A549 (cell line): ENCODE results near the gene COBL. TPM values are rescaled to one million over a fixed set of nuclear protein-coding genes. Genes with fewer than 3 reads are reported as not detected.

ENCODE experiments used
- ATAC-seq, 2 experiments: fragments of 200-7000 bp in 1 of 2; fragments of >200 bp in 1 of 2; cut with Nextera tagmentation in 1 of 2; cut with Tn5 transposase in 1 of 2; 3 replicates each; pipeline versions ENCODE4 v1.8.0 to v1.9.1; 2018 to 2020; ENCODE audit warnings: mild to moderate bottlenecking in 1 of 2, moderate library complexity in 1 of 2
- CTCF ChIA-PET: fragments of 300-600 bp; sonication (Branson Sonifier 250); formaldehyde crosslinking; extraction: SDS; loops from one replicate; lab custom pipeline; 2021; ENCODE audit warnings: antibody characterized with exemption, inconsistent platforms; lab: Yijun Ruan, JAX
- POLR2A ChIA-PET: fragments of 350-600 bp; formaldehyde crosslinking; extraction: SDS; loops from one replicate; lab custom pipeline; 2021; ENCODE audit warnings: antibody characterized with exemption, inconsistent platforms; lab: Yijun Ruan, JAX
- DNase-seq, 2 experiments: peaks; one replicate each; pipeline versions ENCODE4 v3.0.0 to v3.0.0-alpha.2; 2011 to 2016; ENCODE audit warnings: low read depth in 1 of 2, low spot score in 1 of 2
- FAIRE-seq: peaks from 2 replicates; lab custom pipeline; 2011; peaks lifted over from hg19 to GRCh38; lab: Jason Lieb, UNC
- H3K27ac ChIP-seq, 2 experiments: fragments of >200 bp; sonication (Bioruptor Twin); formaldehyde crosslinking; 3 replicates each; pipeline ENCODE4 v1.5.1; 2016 to 2017
- H3K4me1 ChIP-seq: fragments of >200 bp; sonication (Bioruptor Twin); formaldehyde crosslinking; 3 replicates; pipeline ENCODE4 v1.6.1; 2016
- H3K4me2 ChIP-seq: fragments of >200 bp; sonication (Bioruptor Twin); formaldehyde crosslinking; 3 replicates; pipeline ENCODE4 v1.6.1; 2016
- H3K4me3 ChIP-seq: fragments of >200 bp; sonication (Bioruptor Twin); formaldehyde crosslinking; 3 replicates; pipeline ENCODE4 v1.5.1; 2016
- H3K9me3 ChIP-seq: fragments of >200 bp; sonication (Bioruptor Twin); formaldehyde crosslinking; 3 replicates; pipeline ENCODE4 v1.6.1; 2016
- ATOH8 ChIP-seq: fragments of 250-450 bp; sonication (Bioruptor Pico); IDR thresholded peaks from 2 replicates; pipeline ENCODE4 v1.5.0; 2020; ENCODE audit warnings: low read depth, mild to moderate bottlenecking, moderate library complexity
- CBX8 ChIP-seq: fragments of 200-600 bp; sonication (generic); IDR thresholded peaks from 2 replicates; pipeline ENCODE4 v1.6.1; 2016
- CHD4 ChIP-seq: fragments of 200-600 bp; sonication (generic); IDR thresholded peaks from 2 replicates; pipeline ENCODE4 v1.6.1; 2016; ENCODE audit warnings: antibody characterized with exemption, mild to moderate bottlenecking, borderline replicate concordance
- E2F6 ChIP-seq: IDR thresholded peaks from 2 replicates; pipeline ENCODE4 v1.6.1; 2012; ENCODE audit warnings: low read depth, borderline replicate concordance
- EHF ChIP-seq: fragments of 250-450 bp; sonication (Bioruptor Pico); IDR thresholded peaks from 2 replicates; pipeline ENCODE4 v1.5.0; 2020; ENCODE audit warnings: mild to moderate bottlenecking
- FOSL2 ChIP-seq, 2 experiments: fragments of 450-650 bp in 1 of 2; fragments of >200 bp in 1 of 2; sonication (Bioruptor Twin) in 1 of 2; formaldehyde crosslinking; IDR thresholded peaks; 2 replicates each; pipeline versions ENCODE4 v1.5.0 to v1.6.1; 2016 to 2020; ENCODE audit warnings: mild to moderate bottlenecking in 1 of 2, moderate library complexity in 1 of 2
- FOXS1 ChIP-seq: fragments of 250-450 bp; sonication (Bioruptor Pico); IDR thresholded peaks from 2 replicates; pipeline ENCODE4 v1.5.0; 2020; ENCODE audit warnings: mild to moderate bottlenecking, moderate library complexity
- HES2 ChIP-seq: fragments of >200 bp; sonication (Bioruptor Twin); formaldehyde crosslinking; IDR thresholded peaks from 2 replicates; pipeline ENCODE4 v1.6.1; 2016
- HEYL ChIP-seq: fragments of 250-450 bp; sonication (Bioruptor Pico); IDR thresholded peaks from 2 replicates; pipeline ENCODE4 v1.8.0; 2021; ENCODE audit warnings: mild to moderate bottlenecking, moderate library complexity
- HOXB13 ChIP-seq: fragments of 250-450 bp; sonication (Bioruptor Pico); IDR thresholded peaks from 2 replicates; pipeline ENCODE4 v1.5.0; 2020; ENCODE audit warnings: low read depth, mild to moderate bottlenecking, moderate library complexity
- HOXB5 ChIP-seq: fragments of 250-450 bp; sonication (Bioruptor Pico); IDR thresholded peaks from 2 replicates; pipeline ENCODE4 v1.5.0; 2020; ENCODE audit warnings: mild to moderate bottlenecking, moderate library complexity
- KDM1A ChIP-seq: fragments of 200-600 bp; sonication (generic); IDR thresholded peaks from 2 replicates; pipeline ENCODE4 v1.6.1; 2016; ENCODE audit warnings: low read depth, mild to moderate bottlenecking
- KDM5A ChIP-seq: fragments of 200-600 bp; sonication (generic); IDR thresholded peaks from 2 replicates; pipeline ENCODE4 v1.6.1; 2016; ENCODE audit warnings: antibody characterized with exemption, mild to moderate bottlenecking
- MAFK ChIP-seq: fragments of 450-650 bp; IDR thresholded peaks from 2 replicates; pipeline ENCODE4 v1.6.1; 2014; ENCODE audit not compliant: partially characterized antibody
- MAX ChIP-seq: IDR thresholded peaks from 2 replicates; pipeline ENCODE4 v1.6.1; 2012
- MAZ ChIP-seq: fragments of 150-350 bp; IDR thresholded peaks from 2 replicates; pipeline ENCODE4 v1.6.1; 2014; ENCODE audit warnings: antibody characterized with exemption, low read depth, low read length, borderline replicate concordance
- NFE2L2 ChIP-seq: fragments of 150-350 bp; conservative IDR thresholded peaks from 2 replicates; pipeline ENCODE4 v1.6.1; 2014; ENCODE audit warnings: low read length
- PHF8 ChIP-seq: fragments of 200-600 bp; sonication (generic); IDR thresholded peaks from 2 replicates; pipeline ENCODE4 v1.6.1; 2016; ENCODE audit warnings: low read depth, mild to moderate bottlenecking, antibody characterized with exemption, moderate library complexity, borderline replicate concordance
- POLR2A ChIP-seq: IDR thresholded peaks from 2 replicates; pipeline ENCODE4 v1.6.1; 2012; ENCODE audit warnings: mild to moderate bottlenecking, low read length
- POLR2AphosphoS2 ChIP-seq: conservative IDR thresholded peaks from 2 replicates; pipeline ENCODE4 v1.6.1; 2012; ENCODE audit warnings: low read length, improper control_type of control experiment, inconsistent platforms
- RFX5 ChIP-seq: fragments of 450-650 bp; IDR thresholded peaks from 2 replicates; pipeline ENCODE4 v1.7.1; 2014; ENCODE audit warnings: antibody characterized with exemption, mild to moderate bottlenecking, moderate library complexity
- SMC3 ChIP-seq: fragments of >200 bp; sonication (Bioruptor Twin); formaldehyde crosslinking; IDR thresholded peaks from 3 replicates; pipeline ENCODE4 v1.6.1; 2018; ENCODE audit warnings: inconsistent platforms
- SREBF2 ChIP-seq: fragments of 450-650 bp; IDR thresholded peaks from 2 replicates; pipeline ENCODE4 v1.6.1; 2014; ENCODE audit warnings: mild to moderate bottlenecking, moderate library complexity
- TP53 ChIP-seq: fragments of 250-450 bp; sonication (Bioruptor Pico); IDR thresholded peaks from 2 replicates; pipeline ENCODE4 v1.5.0; 2021; ENCODE audit warnings: mild to moderate bottlenecking, moderate library complexity
- ZFP36 ChIP-seq: fragments of 450-650 bp; IDR thresholded peaks from 2 replicates; pipeline ENCODE4 v1.6.1; 2014; ENCODE audit warnings: borderline replicate concordance; ENCODE audit not compliant: partially characterized antibody
- WGBS: methylation state at CpG from one replicate; pipeline ENCODE4 v1.1.6; 2017; ENCODE audit errors: missing lambda C conversion rate; 5-methylcytosine and 5-hydroxymethylcytosine counted together
- polyA plus RNA-seq, 4 experiments: library from polyadenylated mRNA; depleted of rRNA in 3 of 4; stranded (reverse); fragments of >200 nt; fragmentation: RNase III in 1 of 4; extraction: RNeasy Plus Mini Kit Qiagen cat#74134 plus additional on column Dnase treatment in 1 of 4; gene quantifications; 2 replicates in 3 of 4; 3 replicates in 1 of 4; pipeline ENCODE4 v1.2.3, GENCODE V29; 2011 to 2017

COBL gene
- polyA plus RNA-seq, 2 of the 4 experiments (the other 2 are of a cell fraction) = 1.5 to 7.4 TPM

GRCh38 chr7:51021906-51022570 lies 294.6 kb downstream of the COBL start:
- ATAC-seq (no peak), DNase-seq (no peak), FAIRE-seq (no peak)
- no peaks in the 10 kb centered on the region for H3K4me1 ChIP-seq
- no peak overlapping the region for H3K4me3 ChIP-seq
- H3K27ac ChIP-seq = no peak overlapping the region
- H3K4me2 ChIP-seq = no peak overlapping the region
- TF ChIP-seq SREBF2 (no peak), HES2 (no peak), MAFK (no peak), POLR2AphosphoS2 (no peak), FOXS1 (CRISPR knock-in tag) (no peak), CBX8 (no peak), POLR2A (no peak), KDM1A (no peak)
- WGBS = 88% methylated on average over 20 of the region's 20 CpGs
- ChIA-PET CTCF (interaction anchor here (1.8 kb wide), 1 partner anchor 10 kb away, joined by 5 read pairs; no protein-coding TSS in a partner anchor), POLR2A (no interaction called here)
- H3K9me3 ChIP-seq = no peaks in the 10 kb centered on the region

- ATAC-seq (no peak), DNase-seq (no peak), FAIRE-seq (no peak)
- no peak overlapping the region for H3K4me2 ChIP-seq
- H3K4me1 ChIP-seq = no peaks in the 10 kb centered on the region
- TF ChIP-seq NFE2L2 = no peak
- TF ChIP-seq MAZ = no peak
- 90% methylated on average over 3 of the region's 3 CpGs for WGBS
- POLR2A ChIA-PET = no interaction called here
- H3K9me3 ChIP-seq = no peaks in the 10 kb centered on the region
- CTCF ChIA-PET = interaction anchor here (1.0 kb wide), 1 partner anchor 46 kb away, joined by 3 read pairs; no protein-coding TSS in a partner anchor
- no peak overlapping the region for H3K27ac ChIP-seq
- H3K4me3 ChIP-seq = no peak overlapping the region
These were observed 295.7 kb downstream of the COBL start for GRCh38 chr7:51020944-51021343.

- WGBS = 84% methylated on average over 22 of the region's 22 CpGs
- no peak overlapping the region for H3K27ac ChIP-seq
These were observed 296.4 kb downstream of the COBL start for GRCh38 chr7:51019891-51020870.

GRCh38 chr7:51019191-51019844 lies 297.3 kb downstream of the COBL start:
- Histone ChIP-seq H3K4me3 (no peak overlapping the region), H3K9me3 (no peaks in the 10 kb centered on the region), H3K4me2 (no peak overlapping the region), H3K4me1 (no peaks in the 10 kb centered on the region), H3K27ac (no peak overlapping the region)
- ChIA-PET POLR2A (no interaction called here), CTCF (interaction anchor here (1.1 to 1.3 kb wide), 2 partner anchors 12 to 20 kb away, joined by 3 read pairs; no protein-coding TSS in a partner anchor)
- 91% methylated on average over 7 of the region's 7 CpGs for WGBS
- DNase-seq = no peak
- TF ChIP-seq FOSL2 (IDR thresholded peaks at IDR 0.05) (no peak), FOSL2 (CRISPR knock-in tag; IDR thresholded peaks at IDR 0.05) (no peak), POLR2AphosphoS2 (no peak), CBX8 (no peak), HEYL (no peak), HOXB13 (CRISPR knock-in tag) (no peak), CHD4 (no peak), HOXB5 (CRISPR knock-in tag) (no peak), TP53 (CRISPR knock-in tag) (no peak), PHF8 (no peak), EHF (CRISPR knock-in tag) (no peak), MAX (no peak), FOXS1 (CRISPR knock-in tag) (no peak), ATOH8 (CRISPR knock-in tag) (no peak), SMC3 (no peak), E2F6 (no peak), MAFK (no peak), ZFP36 (no peak)
- no peak for ATAC-seq
- FAIRE-seq = no peak

More at GRCh38 chr7:51019891-51020870, 296.4 kb downstream of the COBL start:
- no peaks in the 10 kb centered on the region for H3K9me3 ChIP-seq
- ATAC-seq = no peak
- H3K4me3 ChIP-seq = no peak overlapping the region
- no peak for FAIRE-seq
- H3K4me2 ChIP-seq = no peak overlapping the region
- no peaks in the 10 kb centered on the region for H3K4me1 ChIP-seq
- CTCF ChIA-PET = interaction anchor here (1.0 to 1.3 kb wide), 3 partner anchors 12 to 47 kb away, joined by 3 read pairs; no protein-coding TSS in a partner anchor
- no peak for DNase-seq
- TF ChIP-seq RFX5 (no peak), HES2 (no peak), KDM5A (no peak), HOXB13 (CRISPR knock-in tag) (no peak)
- POLR2A ChIA-PET = no interaction called here
